Ishikawa (cell line): Measurements from ENCODE around the gene DAB2.

Source experiments
- CEBPB ChIP-seq: IDR thresholded peaks from 2 replicates; pipeline ENCODE4 v1.6.1; 2012
- CREB1 ChIP-seq: IDR thresholded peaks from 2 replicates; pipeline ENCODE4 v1.6.1; 2012; ENCODE audit warnings: low read depth
- EGR1 ChIP-seq: IDR thresholded peaks from 2 replicates; pipeline ENCODE4 v1.6.1; 2012
- EP300 ChIP-seq: IDR thresholded peaks from 2 replicates; pipeline ENCODE4 v1.6.1; 2012; ENCODE audit warnings: borderline replicate concordance
- NFIC ChIP-seq: IDR thresholded peaks from 2 replicates; pipeline ENCODE4 v1.6.1; 2012
- RAD21 ChIP-seq: IDR thresholded peaks from 2 replicates; pipeline ENCODE4 v1.6.1; 2012; ENCODE audit warnings: low read depth
- TAF1 ChIP-seq: IDR thresholded peaks from 2 replicates; pipeline ENCODE4 v1.6.1; 2012; ENCODE audit warnings: low read depth, mild to moderate bottlenecking
- TEAD4 ChIP-seq: IDR thresholded peaks from 2 replicates; pipeline ENCODE4 v1.6.1; 2012
- TF ChIP-seq, protein P1 (sequence below): IDR thresholded peaks from 2 replicates; pipeline ENCODE4 v1.6.1; 2012
- TF ChIP-seq, protein P2 (sequence below): IDR thresholded peaks from 2 replicates; pipeline ENCODE4 v1.6.1; 2012; ENCODE audit warnings: low read depth, mild to moderate bottlenecking
- TF ChIP-seq, protein P3 (sequence below): IDR thresholded peaks from 2 replicates; pipeline ENCODE4 v1.6.1; 2012

DNA sequence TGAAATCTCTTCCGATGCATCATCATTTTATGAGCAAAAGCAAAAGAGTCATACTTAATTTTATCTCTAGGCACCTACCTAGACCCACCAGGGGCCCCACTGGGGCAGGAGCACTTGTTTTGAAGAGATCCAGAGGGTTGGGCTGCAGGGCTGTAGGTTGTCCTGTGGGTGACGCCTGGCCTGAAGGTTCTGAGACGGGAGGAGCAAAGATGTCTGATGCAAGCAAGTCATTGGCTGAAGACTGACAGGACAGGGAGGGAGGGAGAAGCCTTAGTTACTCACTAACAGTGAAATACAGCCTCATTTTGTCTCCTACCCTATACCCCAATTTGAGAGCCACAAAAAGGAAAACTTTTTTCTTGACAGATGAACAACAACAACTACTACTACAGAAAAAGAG is 43.4 kb downstream of the DAB2 start:
- no peak for TF ChIP-seq NFIC
- TF ChIP-seq, protein P1, sequence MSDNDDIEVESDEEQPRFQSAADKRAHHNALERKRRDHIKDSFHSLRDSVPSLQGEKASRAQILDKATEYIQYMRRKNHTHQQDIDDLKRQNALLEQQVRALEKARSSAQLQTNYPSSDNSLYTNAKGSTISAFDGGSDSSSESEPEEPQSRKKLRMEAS, result no peak
- no peak for TF ChIP-seq TAF1
- TF ChIP-seq EP300, result no peak
- TF ChIP-seq, protein P2, sequence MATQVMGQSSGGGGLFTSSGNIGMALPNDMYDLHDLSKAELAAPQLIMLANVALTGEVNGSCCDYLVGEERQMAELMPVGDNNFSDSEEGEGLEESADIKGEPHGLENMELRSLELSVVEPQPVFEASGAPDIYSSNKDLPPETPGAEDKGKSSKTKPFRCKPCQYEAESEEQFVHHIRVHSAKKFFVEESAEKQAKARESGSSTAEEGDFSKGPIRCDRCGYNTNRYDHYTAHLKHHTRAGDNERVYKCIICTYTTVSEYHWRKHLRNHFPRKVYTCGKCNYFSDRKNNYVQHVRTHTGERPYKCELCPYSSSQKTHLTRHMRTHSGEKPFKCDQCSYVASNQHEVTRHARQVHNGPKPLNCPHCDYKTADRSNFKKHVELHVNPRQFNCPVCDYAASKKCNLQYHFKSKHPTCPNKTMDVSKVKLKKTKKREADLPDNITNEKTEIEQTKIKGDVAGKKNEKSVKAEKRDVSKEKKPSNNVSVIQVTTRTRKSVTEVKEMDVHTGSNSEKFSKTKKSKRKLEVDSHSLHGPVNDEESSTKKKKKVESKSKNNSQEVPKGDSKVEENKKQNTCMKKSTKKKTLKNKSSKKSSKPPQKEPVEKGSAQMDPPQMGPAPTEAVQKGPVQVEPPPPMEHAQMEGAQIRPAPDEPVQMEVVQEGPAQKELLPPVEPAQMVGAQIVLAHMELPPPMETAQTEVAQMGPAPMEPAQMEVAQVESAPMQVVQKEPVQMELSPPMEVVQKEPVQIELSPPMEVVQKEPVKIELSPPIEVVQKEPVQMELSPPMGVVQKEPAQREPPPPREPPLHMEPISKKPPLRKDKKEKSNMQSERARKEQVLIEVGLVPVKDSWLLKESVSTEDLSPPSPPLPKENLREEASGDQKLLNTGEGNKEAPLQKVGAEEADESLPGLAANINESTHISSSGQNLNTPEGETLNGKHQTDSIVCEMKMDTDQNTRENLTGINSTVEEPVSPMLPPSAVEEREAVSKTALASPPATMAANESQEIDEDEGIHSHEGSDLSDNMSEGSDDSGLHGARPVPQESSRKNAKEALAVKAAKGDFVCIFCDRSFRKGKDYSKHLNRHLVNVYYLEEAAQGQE, result no peak
- no peak for TF ChIP-seq CEBPB
- TF ChIP-seq EGR1, result no peak
- no peak for TF ChIP-seq CREB1
- no peak for TF ChIP-seq RAD21
- TF ChIP-seq, protein P3, sequence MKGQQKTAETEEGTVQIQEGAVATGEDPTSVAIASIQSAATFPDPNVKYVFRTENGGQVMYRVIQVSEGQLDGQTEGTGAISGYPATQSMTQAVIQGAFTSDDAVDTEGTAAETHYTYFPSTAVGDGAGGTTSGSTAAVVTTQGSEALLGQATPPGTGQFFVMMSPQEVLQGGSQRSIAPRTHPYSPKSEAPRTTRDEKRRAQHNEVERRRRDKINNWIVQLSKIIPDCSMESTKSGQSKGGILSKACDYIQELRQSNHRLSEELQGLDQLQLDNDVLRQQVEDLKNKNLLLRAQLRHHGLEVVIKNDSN, result no peak
- no peak for TF ChIP-seq TEAD4
